ENCODE data around the gene TEPSIN.

Gene TEPSIN

GRCh38 chr17:81180836-81181810 lies 57.7 kb downstream of the TEPSIN start:
- no peak for DNase-seq

GRCh38 chr17:81179861-81180260 lies 59.0 kb downstream of the TEPSIN start:
- no peak for DNase-seq

- DNase-seq: no peak
Measured at GRCh38 chr17:81179220-81179619, 59.6 kb downstream of the TEPSIN start.
